ENCODE measurements around the gene MN1. TPM values are rescaled to one million over a fixed set of nuclear protein-coding genes. Genes with fewer than 3 reads are reported as not detected.

MN1 gene
- total RNA-seq, 4 donors from 2014 or later = 1.7 to 7.0 (median 2.4) TPM

GRCh38 chr22:27757928-27758525, 43.5 kb downstream of the MN1 start:
- intact Hi-C loops (cut with DNase I; ENCODE audit: low total_unique reads) = no loop called here
- no peak overlapping the region for H3K4me3 ChIP-seq (ENCODE audit: low read depth, poor library complexity, severe bottlenecking)
- 52 to 71% methylated on average over 6 of the region's 6 CpGs for WGBS, 2 donors
- TF ChIP-seq CTCF (IDR thresholded peaks at IDR 0.05) (no peak), POLR2A (IDR thresholded peaks at IDR 0.05) (no peak)
- no peak for DNase-seq (ENCODE audit: low spot score in 2 of 2)

GRCh38 chr22:27756212-27756660, 45.3 kb downstream of the MN1 start:
- intact Hi-C loops (cut with DNase I; ENCODE audit: low total_unique reads) = no loop called here
- WGBS, 2 donors = 88 to 90% methylated on average over 16 of the region's 16 CpGs
- TF ChIP-seq CTCF (IDR thresholded peaks at IDR 0.05) = no peak
- no peak for TF ChIP-seq POLR2A (IDR thresholded peaks at IDR 0.05)
- no peak for DNase-seq (ENCODE audit: low spot score in 2 of 2)
- no peak overlapping the region for H3K4me3 ChIP-seq (ENCODE audit: low read depth, poor library complexity, severe bottlenecking)

- WGBS, 2 donors = 62 to 65% methylated on average over 19 of the region's 19 CpGs
- H3K4me3 ChIP-seq (ENCODE audit: low read depth, poor library complexity, severe bottlenecking) = no peak overlapping the region
- TF ChIP-seq CTCF (IDR thresholded peaks at IDR 0.05) (no peak), POLR2A (IDR thresholded peaks at IDR 0.05) (no peak)
- no peak for DNase-seq (ENCODE audit: low spot score in 2 of 2)
- intact Hi-C loops (cut with DNase I; ENCODE audit: low total_unique reads) = no loop called here
Observed at GRCh38 chr22:27755521-27756211, 45.9 kb downstream of the MN1 start.

GRCh38 chr22:27754888-27755480, 46.6 kb downstream of the MN1 start:
- TF ChIP-seq CTCF (IDR thresholded peaks at IDR 0.05) = no peak
- no peak for TF ChIP-seq POLR2A (IDR thresholded peaks at IDR 0.05)
- 83 to 88% methylated on average over 8 of the region's 8 CpGs for WGBS, 2 donors
- no peak for DNase-seq (ENCODE audit: low spot score in 2 of 2)
- no peak overlapping the region for H3K4me3 ChIP-seq (ENCODE audit: low read depth, poor library complexity, severe bottlenecking)
- intact Hi-C loops (cut with DNase I; ENCODE audit: low total_unique reads) = no loop called here

- intact Hi-C loops (cut with DNase I; ENCODE audit: low total_unique reads) = no loop called here
- TF ChIP-seq CTCF (IDR thresholded peaks at IDR 0.05) (no peak), POLR2A (IDR thresholded peaks at IDR 0.05) (no peak)
- H3K4me3 ChIP-seq (ENCODE audit: low read depth, poor library complexity, severe bottlenecking) = no peak overlapping the region
- 35 to 47% methylated on average over 7 to 18 of the region's 19 CpGs for WGBS, 2 donors
- DNase-seq (ENCODE audit: low spot score in 2 of 2) = no peak
Observed at GRCh38 chr22:27754247-27754887, 47.2 kb downstream of the MN1 start.
